ENCODE data around the gene NAA25. TPM values are rescaled to one million over a fixed set of nuclear protein-coding genes. Genes with fewer than 3 reads are reported as not detected.
"Not testable (repeated sequence)": the region's sequence is repeated elsewhere in the genome, so short reads cannot be mapped to it uniquely, and the experiment has no call there.

The NAA25 gene
- total and polyA plus RNA-seq, 2 donors (not counting 3 experiments of a cell fraction or from before 2014, with no cell fraction given), result 5.3 to 25.5 TPM

GRCh38 chr12:112103758-112104503 lies 4.7 kb downstream of the NAA25 start:
- DNase-seq (ENCODE audit: low read depth, low spot score), result no peak
- FAIRE-seq, result no peak
- POLR2A ChIA-PET, result no interaction called here
- dilution Hi-C loops (cut with MboI; ENCODE audit: extremely low pct_ligation_motif_present, low sequenced_read_pairs), result no loop called here
- CTCF ChIA-PET, result no interaction called here
- Histone ChIP-seq H2AFZ (ENCODE audit: low read depth, low read length) (no peak overlapping the region), H3K9me1 (replicated peaks; ENCODE audit: control insufficient read depth, extremely low read depth, insufficient read depth, low read length) (no peaks in the 10 kb centered on the region), H3K4me2 (ENCODE audit: insufficient read depth, low read length) (no peak overlapping the region), H3K4me1 (ENCODE audit: control insufficient read depth, extremely low read depth, insufficient read depth, low read length) (peaks cover 10% of the 10 kb centered on the region), H3K9me3 (replicated peaks; ENCODE audit: control insufficient read depth, insufficient read depth, low read length) (no peaks in the 10 kb centered on the region), H3K27ac (ENCODE audit: insufficient read depth, low read depth, low read length) (no peak overlapping the region), H3K4me3 (replicated peaks in 1 of 3; ENCODE audit: insufficient read depth in 1 of 3, low read depth in 1 of 3, low read length in 3 of 3) (no peak overlapping the region), H3K9ac (replicated peaks; ENCODE audit: extremely low read depth, insufficient read depth, low read length) (no peak overlapping the region), H3K79me2 (ENCODE audit: control insufficient read depth, insufficient read depth, low read length) (peaks cover 88% of the 10 kb centered on the region), H3K36me3 (ENCODE audit: control insufficient read depth in 2 of 2, extremely low read depth in 1 of 2, insufficient read depth in 2 of 2, low read length in 2 of 2) (peaks cover 4 to 5% of the 10 kb centered on the region in 2 experiments), H4K20me1 (replicated peaks; ENCODE audit: control insufficient read depth, extremely low read depth, insufficient read depth, low read length) (peaks cover 5% of the 10 kb centered on the region), H3K27me3 (ENCODE audit: control insufficient read depth in 2 of 2, insufficient read depth in 2 of 2, low read length in 2 of 2) (no peaks in the 10 kb centered on the region)
- no TSS peak for BruUV-seq (replicated peaks)
- intact Hi-C loops (cut with micrococcal nuclease), result no loop called here
- no peak for TF ChIP-seq GATA2 (IDR thresholded peaks at IDR 0.05; ENCODE audit: insufficient read depth, insufficient read length, low read depth, low read length)

DNA sequence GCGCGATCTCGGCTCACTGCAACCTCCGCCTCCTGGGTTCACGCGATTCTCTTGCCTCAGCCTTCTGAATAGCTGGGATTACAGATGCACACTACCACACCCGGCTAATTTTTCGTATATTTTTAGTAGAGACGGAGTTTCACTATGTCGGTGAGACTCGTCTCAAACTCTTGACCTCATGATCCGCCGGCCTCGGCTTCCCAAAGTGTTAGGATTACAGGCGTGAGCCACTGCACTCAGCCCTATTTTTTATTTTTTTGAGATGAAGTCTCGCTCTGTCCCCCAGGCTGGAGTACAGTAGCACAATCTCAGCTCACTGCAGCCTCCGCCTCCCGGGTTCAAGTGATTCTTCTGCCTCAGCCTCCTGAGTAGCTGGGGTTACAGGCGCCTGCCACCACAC lies 5.8 kb downstream of the NAA25 start:
- H3K27ac ChIP-seq (ENCODE audit: insufficient read depth, low read depth, low read length); intact Hi-C loops (cut with micrococcal nuclease); H3K4me3 ChIP-seq (replicated peaks in 1 of 3; ENCODE audit: insufficient read depth in 1 of 3, low read depth in 1 of 3, low read length in 3 of 3); H3K9ac ChIP-seq (replicated peaks; ENCODE audit: extremely low read depth, insufficient read depth, low read length); dilution Hi-C loops (cut with MboI; ENCODE audit: extremely low pct_ligation_motif_present, low sequenced_read_pairs); POLR2A ChIA-PET; FAIRE-seq; H3K36me3 ChIP-seq (ENCODE audit: control insufficient read depth in 2 of 2, extremely low read depth in 1 of 2, insufficient read depth in 2 of 2, low read length in 2 of 2); H2AFZ ChIP-seq (ENCODE audit: low read depth, low read length); CTCF ChIA-PET; H3K4me2 ChIP-seq (ENCODE audit: insufficient read depth, low read length); H3K27me3 ChIP-seq (ENCODE audit: control insufficient read depth in 2 of 2, insufficient read depth in 2 of 2, low read length in 2 of 2); H3K9me3 ChIP-seq (replicated peaks; ENCODE audit: control insufficient read depth, insufficient read depth, low read length); H3K4me1 ChIP-seq (ENCODE audit: control insufficient read depth, extremely low read depth, insufficient read depth, low read length); BruUV-seq (replicated peaks); H3K9me1 ChIP-seq (replicated peaks; ENCODE audit: control insufficient read depth, extremely low read depth, insufficient read depth, low read length); H4K20me1 ChIP-seq (replicated peaks; ENCODE audit: control insufficient read depth, extremely low read depth, insufficient read depth, low read length); DNase-seq (ENCODE audit: low read depth, low spot score): not testable (repeated sequence)
- H3K79me2 ChIP-seq (ENCODE audit: control insufficient read depth, insufficient read depth, low read length), result peaks cover 86% of the 10 kb centered on the region

Data from endothelial cell of umbilical vein (primary cell).